Stimulated activated CD4-positive, alpha-beta T cell treated with anti-CD3 and anti-CD28 coated beads, Interleukin-4, amount 100 ng/mL, for 1 hour (primary cell): ENCODE data around the gene MDM2.
"Not testable (repeated sequence)": the region's sequence is repeated elsewhere in the genome, so short reads cannot be mapped to it uniquely, and the experiment has no call there.

Experiments used
- DNase-seq: peaks from one replicate; pipeline ENCODE4 v3.0.0-alpha.2; 2020

The MDM2 gene

DNA sequence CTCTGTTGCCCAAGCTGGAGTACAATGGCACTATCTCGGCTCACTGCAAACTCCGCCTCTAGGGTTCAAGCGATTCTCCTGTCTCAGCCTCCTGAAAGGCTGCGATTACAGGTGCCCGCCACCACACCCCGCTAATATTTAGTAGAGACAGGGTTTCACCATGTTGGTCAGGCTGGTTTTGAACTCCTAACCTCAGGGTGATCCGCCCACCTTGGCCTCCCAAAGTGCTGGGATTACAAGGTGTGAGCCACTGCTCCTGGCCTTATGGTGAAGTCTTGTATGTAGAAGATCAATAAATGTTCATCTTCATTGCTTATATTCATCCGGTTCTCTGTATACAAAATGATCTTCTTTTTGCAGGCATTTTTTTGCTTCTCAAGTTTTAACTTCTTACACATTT, 47.8 kb downstream of the MDM2 start:
- no peak for DNase-seq

DNA sequence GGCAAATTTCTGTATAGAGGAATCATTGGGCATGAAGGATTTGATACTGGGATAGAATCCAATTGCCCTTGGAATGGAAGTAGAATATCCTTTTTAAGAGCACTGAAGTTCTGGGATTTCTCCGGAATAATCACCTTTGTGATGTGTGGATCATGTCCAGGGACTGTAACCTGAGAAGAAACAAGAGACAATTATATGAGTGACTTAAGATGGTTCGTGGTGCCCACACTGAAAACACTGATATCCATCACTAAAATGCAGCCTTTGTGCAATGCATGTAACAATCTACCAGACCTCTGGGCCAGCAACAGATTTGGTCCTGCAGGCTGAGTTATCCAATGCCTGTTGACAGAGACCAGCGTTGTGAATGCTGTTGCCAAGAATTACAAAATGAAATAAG, 48.5 kb downstream of the MDM2 start:
- no peak for DNase-seq

DNA sequence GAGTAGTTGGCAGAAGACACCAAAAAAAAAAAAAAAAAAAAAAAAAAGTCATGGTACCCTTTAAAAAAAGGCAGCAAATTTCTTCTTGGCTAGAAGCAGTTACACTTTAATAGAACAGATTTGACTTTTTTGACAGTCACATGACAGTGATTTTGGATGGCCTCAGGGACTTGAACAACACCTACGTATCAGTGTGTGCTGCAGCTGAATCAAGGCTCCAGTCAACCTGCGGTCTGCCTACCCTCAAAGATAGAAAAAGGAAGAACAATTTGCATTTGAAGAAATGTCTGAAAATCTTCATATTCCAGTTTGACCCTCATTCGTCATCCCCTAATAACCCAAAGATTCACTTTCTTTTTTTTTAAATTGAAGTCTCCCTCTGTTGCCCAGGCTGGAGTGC, 53.9 kb downstream of the MDM2 start:
- DNase-seq, result no peak

DNA sequence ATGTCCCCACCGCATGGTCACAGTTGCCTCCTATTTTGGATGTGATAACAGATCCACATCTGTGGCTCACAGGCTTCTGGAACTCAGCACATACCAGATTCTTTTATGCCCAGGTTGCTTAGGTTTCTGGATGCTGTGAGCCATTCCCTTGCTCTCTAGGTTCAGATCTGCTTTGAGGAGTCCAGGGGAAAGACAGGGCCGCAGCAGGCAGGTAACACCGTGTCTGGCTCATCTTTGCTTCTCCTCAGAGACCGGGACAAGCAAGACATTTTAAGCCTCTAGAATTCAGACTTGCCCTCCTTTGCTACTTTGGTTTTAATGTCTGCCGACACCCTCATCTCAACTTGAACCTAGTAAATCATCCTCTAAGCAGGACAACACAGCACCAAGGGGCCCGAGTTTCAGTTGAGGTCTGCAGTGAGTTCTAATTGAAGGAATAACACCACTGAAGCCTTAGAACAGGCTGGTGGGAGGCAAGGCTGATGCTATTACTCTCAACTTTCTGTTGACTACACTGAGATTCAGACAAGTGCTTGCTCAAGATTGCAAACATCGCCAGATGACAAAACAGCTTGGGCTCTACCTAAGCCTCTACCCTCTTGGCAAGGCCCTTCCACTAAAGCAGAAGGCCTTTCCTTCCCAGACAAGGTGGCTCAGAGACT, 55.3 kb downstream of the MDM2 start:
- DNase-seq, result no peak

DNA sequence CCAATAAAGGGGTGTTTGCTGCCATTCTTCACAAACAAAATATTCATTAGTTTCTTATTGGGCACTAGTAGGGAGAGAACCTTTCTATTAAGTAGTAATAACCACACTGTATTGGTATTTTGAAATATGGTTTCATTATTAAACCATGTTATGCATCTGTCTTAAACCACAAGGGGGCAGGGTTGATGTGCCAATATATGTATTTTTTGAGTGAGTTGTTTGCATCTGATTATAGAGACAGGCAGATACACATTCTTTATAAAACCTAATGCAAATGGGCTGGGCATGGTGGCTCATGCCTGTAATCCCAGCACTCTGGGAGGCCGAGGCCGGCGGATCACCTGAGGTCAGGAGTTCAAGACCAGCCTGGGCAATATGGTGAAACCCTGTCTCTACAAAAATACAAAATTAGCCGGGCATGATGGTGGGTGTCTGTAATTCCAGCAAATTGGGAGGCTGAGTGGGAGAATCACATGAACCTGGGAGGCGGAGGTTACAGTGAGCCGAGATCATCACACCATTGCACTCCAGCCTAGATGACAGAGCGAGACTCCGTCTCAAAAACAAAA, 56.0 kb downstream of the MDM2 start:
- DNase-seq, result not testable (repeated sequence)

DNA sequence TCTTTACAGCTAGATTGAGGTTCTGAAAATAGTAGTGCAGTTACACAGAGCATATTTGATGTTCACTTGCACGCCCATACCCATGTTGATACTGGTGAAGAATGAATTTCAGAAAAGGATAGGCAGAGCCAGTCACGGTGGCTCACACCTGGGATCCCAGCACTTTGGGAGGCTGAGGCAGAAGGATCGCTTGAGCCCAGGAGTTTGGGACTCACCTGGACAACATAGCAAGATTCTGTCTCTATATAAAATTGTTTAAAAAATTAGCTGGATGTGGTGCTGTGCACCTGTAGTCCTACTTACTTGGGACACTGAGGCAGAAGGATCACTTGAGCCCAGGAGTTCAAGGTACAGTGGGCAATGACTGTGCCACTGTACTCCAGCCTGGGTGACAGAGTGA, 56.6 kb downstream of the MDM2 start:
- DNase-seq, result no peak

DNA sequence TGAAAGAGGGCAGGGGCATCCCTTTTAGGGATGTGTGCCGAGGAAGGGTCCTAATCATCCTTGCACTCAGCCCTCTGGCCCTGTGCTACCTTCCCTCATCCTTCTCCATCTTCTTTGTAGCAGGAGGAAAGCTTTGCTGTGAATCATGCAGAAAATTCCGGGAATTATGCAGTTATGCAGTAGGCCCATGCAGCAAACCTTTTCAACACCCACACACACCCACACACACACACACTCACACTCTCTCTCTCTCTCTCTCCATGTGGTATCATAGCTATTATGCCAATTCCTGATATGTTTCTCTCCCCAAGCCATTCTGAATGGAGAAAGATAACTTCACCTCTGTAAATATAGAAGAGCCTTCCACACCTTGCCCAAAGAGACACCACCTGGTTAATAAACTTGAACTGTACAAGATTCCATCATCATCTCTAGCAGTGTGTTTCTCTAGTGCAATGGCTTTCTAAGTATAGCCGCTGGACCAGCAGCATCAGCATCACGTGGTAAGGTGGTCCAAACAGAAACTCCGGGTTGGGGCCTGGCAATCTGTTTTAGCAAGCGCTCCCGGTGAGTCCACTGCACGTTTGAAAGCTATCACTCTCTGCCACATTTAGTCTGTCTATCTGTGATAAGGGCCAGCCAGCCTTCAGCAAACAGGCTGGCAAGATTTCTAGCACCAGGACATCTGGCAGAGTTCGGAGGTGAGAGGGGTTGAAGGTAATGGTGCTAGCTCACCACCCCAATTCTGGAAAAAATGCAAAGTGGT, 57.6 kb downstream of the MDM2 start:
- DNase-seq, result no peak

DNA sequence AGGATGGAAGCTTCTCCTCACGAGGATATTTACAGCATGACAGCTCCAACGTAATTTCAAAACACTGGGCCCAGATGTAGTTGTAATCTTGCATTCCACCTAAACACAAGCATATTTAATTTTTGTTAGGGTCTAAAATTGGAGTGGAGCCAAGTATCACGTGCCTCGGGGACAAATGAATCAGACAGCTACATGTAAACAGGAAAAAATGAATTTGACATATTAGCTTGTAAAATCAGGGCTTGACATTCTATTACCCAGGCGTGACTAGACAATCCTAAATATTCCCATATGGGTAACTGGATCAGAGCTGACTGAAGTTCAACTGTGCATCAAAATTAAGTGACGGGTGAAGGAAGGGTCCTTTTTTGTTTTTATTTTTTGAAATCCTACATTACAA, 59.0 kb downstream of the MDM2 start:
- no peak for DNase-seq

DNA sequence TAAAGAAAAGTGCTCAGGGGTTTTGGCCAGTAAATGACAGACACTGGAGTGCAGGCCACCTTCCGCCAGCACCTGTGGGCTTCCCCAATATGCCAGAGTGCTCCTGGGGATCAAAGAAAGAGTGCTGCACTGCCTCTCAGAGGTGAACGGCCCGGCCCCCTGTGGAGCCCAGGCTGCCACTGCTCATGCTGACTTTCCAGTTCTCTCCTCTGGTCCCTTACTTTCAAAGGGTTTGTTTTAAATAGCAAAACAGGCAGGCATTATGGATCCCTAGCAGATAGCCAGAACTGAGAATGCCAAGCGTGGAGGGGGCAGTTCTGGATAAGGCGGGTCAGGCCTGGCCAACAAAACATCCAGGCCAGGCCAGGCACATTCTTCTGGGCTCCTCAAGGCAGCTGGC, 59.6 kb downstream of the MDM2 start:
- DNase-seq, result no peak

DNA sequence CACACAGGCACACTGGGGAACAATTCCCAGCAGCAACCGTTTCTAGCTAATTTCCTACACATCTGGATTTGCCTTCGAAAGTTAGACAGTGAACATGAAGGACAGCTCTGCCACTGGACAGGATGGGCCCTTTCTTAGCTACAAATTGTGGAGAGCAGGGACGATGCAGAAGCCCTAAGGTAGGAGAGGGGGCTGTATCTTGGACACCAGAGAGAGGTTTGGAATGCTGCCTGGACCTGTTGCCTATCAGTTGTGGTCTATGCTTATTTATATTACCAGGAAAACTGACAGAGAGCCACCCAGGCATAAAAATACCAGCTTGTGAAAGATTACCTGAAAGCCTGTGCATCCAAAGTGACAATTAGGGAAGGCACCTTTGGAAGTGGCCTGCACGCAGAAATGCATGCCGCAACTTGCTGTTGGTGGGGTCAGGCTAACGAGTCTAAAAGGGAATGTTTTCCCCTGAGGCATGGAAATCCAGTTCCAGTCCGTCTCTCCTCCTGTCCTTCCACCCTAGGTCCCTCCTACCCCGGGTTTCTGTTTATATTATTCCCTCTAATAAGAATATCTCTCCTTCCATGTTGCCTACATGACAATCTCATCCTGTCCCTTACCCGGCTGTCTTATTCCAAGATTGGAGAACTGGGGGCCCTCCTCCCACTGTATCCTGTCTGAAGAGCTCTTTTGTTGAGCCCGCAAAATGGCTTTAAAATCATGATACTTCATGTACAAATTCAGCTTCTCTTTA, 60.2 kb downstream of the MDM2 start:
- DNase-seq, result no peak

DNA sequence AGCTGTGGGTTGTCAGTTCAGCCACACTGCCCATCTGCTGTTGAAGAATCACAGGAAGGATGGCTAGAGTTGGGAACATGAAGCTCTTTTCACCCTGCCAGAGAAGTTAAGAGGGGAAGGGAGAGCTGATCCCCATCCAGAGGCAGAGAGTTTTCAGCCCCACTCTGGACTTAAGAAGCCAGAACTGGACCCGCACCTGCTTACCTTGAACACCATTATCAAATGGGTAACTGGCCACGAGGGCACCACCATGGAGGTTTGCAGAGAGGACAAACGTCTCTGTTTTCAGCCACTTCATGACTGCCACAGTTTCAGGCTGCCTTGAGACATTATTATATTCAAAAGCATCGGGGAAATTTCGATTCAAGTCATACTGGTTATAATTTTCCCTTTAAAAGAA, 62.0 kb downstream of the MDM2 start:
- DNase-seq, result no peak

DNA sequence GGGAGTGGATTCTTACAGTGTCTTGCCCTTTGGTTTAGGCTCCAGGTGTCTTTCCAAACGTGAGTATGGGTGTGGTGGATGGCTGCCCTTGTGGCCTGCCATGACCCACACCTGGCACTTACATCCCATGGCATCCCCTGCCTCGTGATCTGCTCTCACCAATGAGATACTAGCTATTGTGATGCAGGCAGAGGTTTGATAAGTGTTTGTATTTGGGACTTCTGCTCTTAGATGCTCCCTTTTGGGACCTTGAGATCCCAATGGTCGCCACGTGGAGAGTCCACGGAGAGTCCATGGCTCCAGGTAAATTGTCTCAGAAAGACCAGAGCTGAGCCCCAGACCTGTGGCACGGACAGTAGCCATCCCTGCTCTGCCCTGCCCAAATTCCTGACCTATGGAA, 62.5 kb downstream of the MDM2 start:
- no peak for DNase-seq

DNA sequence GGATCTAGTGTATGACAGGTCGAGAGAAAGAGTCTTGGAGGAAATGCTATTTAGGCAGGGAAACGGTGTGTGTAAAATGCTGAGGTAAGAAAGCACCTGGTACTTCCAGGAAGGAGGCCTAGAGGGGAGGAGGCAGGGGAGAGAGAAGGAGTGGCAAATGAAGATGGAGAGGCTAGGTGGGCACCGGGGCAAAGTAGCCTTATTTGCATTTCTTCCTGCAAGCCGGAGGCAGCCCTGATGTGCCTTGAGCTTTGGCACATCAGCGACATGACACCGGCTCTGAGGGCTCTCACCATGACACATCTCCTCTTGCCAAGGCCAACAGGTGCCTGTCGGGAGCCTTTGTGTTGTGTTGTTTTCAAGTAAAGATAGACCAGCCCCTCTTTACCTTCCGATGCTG, 63.4 kb downstream of the MDM2 start:
- no peak for DNase-seq

DNA sequence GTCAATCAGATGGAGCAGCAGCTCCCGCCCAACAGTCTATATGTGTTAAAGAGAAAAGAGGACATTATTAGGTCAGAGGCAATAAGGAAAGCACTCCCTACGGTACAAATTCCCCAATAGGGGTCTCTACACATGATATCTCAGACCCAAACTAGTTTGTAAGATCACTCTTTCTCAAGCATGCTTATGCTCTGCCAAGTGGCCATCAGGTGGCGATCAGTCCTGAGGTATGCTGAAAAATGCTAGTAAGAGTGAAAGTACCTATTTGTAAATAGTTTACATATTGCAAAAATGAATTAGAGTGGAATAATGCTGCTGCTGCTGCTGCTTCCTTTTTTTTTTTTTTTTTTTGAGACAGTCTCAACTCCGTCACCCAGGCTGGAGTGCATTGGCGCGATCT, 63.9 kb downstream of the MDM2 start:
- no peak for DNase-seq

DNA sequence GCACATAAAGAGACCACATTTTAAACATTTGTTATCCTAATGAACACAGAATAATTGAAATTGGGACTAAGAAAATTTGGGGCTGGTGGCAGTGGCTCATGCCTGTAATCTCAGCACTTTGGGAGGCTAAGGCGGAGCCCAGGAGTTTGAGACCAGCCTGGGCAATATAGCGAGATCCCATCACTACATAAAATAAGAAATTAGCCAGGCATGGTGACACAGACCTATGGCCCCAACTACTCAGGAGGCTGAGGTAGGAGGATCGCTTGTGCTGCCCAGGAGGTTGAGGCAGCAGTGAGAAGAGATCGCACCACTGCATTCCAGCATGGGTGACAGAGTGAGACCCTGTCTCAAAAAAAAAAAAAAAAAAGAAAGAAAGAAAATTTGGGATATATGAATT, 65.3 kb downstream of the MDM2 start:
- DNase-seq, result no peak

DNA sequence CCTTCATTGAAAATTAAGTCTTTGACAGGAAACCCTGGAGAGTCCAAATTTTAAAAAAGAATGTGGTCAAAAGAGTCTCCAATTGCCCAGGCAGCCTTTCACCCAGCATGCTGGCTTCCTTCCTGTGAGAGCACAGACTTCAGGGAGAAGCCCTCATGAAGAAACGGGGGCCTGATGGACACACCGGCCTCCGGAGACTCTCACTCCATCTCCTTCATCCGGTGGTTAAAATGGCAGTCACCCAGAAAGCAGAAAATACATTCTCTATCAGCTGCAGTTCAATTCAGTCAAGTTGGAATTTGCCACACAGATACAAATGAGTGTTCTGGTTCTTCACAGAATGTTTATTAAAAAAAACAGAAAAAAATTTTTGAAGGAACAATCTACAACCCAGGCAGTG, 68.5 kb downstream of the MDM2 start:
- no peak for DNase-seq

DNA sequence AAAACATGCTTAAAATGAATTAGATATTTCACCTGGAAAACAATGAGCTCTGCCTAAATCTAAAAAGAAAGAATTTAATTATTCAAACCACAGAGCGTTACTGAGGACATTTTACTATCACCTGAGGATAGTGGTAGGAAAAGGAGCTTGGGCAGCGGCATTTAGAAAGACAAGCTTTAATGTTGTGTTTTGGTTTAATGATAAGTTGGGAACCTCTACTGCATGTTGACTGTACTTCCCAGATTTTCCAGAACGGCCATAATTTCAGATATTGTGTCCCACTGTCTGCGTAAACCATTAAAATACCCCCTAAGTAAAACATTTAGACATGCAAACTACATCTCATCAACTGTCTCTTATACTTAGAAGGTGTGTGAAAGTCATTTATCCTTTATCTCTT, 69.6 kb downstream of the MDM2 start:
- no peak for DNase-seq

DNA sequence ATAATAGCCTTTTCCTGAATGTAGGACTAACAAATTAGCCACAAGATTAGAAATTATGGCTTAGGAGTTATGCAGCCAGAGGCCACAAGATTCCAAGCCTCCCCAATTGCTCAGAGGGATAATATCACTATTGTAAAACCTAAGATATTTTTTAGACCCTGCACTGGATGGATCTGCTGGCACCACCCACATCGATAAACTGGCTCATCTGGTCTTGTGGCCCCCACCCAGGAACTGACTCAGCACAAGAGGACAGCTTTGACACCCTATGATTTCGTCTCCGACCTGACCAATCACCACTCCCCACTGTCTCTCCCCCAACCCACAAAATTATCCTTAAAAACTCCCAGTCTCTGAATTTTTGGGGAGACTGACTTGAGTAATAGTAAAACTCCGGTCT, 70.3 kb downstream of the MDM2 start:
- no peak for DNase-seq

DNA sequence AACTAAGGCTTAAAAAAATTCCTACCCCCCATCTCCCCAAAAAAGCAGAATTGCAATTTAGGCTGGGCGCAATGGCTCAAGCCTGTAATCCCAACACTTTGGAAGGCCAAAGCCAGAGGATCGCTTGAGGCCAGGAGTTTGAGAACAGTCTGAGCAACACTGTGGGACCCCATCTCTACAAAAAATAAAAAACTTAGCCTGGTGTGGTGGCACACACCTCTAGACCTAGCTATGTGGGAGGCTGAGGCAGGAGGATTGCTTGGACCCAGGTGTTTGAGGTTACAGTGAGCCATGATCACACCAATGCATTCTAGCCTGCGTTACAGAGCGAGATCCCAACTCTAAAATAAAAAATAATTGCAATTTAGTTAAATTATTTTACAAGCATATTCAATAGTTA, 70.9 kb downstream of the MDM2 start:
- no peak for DNase-seq

DNA sequence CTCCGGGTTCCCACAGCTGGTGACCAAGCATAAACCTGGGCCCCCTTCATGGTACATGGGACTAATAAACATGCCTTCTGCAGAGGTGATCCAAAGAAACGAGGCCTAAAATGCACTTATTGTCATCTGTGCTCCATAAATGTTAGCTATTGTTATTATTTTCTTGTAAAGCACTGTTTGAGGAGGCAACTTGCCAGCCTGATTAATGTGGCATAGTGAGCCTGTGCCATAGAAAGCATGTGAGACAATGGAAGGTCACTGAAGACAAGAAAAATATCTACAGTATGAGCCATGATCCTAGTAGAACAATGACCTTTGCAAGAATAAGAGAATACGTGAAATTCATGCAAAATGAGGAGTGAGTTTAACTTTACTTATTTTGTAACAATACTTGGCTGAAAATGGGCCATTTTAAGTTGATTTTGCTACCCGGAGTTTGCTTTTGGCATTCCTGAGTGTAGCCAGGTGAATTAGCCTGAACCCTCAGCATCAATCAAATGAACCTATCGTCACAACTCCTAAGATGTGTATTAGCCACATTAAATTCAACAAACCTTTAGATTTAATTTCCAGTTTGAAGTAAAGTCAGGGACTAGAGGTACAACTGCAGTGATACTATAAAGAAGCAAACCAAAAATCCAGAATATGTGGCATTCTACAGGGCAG, 72.8 kb downstream of the MDM2 start:
- no peak for DNase-seq

DNA sequence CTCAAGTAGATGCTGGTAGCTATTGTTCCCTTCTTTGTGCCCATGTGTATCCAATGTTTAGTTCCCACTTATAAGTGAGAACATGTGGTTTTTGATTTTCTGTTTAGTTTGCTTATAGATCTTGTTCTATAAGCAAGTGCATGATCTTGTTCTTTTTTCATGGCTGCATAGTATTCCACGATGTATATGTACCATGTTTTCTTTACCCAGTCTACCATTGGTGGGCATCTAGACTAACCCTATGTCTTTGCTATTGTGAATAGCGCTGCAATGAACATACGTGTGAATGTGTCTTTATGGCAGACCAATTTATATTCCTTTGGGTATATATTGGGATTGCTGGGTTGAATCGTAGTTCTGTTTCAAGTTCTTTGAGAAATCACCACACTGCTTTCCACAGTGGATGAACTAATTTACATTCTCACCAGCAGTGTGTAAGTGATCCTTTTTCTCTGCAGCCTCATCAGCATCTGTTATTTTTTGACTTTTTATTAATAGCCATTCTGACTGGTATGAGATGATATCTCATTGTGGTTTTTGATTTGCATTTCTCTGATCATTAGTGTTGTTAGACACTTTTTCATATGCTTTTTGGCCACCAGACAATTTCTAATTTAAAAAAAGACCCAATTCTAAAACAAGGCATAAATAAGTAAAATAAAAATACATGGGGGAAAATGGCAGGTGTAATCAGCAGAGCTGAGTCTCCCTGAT, 74.4 kb downstream of the MDM2 start:
- DNase-seq, result no peak

DNA sequence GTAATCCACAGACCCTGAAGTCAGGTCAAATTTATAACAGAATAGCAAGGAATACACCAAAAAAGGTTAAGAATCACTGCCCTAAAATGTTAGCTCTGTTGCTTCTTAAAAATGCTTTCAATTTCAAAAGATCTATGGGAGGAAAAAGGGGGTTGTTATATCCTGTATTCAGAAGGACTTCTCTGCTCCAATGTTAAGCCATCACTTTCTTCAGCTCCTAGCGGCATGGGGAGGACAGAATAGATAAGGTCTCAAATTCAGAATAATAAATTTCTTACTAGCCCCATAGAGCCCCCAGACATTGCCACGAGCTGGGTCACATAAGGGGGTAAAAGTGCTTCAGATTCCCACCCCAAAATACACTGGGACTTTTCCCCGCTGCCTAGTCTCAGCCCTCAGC, 75.2 kb downstream of the MDM2 start:
- DNase-seq, result no peak

DNA sequence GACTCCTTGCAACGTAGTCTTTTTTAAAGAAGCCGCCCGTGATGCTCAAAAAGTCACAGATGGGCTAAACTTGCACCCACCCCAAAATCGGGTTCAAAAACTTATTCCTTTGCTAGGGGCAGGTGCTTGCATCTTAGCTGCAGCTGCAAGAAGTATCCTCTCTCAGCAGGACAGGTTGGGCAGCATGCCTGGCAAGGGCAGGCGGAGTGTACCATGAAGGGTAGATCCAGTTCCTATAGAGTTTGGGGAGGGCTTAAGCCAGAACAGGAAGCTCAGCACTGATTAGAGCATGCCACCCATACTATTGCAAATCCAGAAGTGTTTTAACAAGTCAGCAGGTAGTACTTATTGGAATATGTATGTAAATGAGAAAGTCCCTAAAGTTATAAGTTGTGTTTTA, 76.3 kb downstream of the MDM2 start:
- DNase-seq, result no peak
